Measurements from ENCODE around the gene GAS7.

GRCh38 chr17:9998060-9998459 lies 200.3 kb downstream of the GAS7 start:
- TF ChIP-seq YY1 (IDR thresholded peaks at IDR 0.05; ENCODE audit: low read depth, low read length) (no peak), POLR2A (IDR thresholded peaks at IDR 0.05; ENCODE audit: low read depth, low read length) (no peak)
